Spleen (tissue), 11 donors: ENCODE measurements around the gene PMPCA. TPM values are rescaled to one million over a fixed set of nuclear protein-coding genes. Genes with fewer than 3 reads are reported as not detected.

Experiments
- DNase-seq: peaks from one replicate; pipeline ENCODE4 v3.0.0-alpha.2; 2020
- H3K27ac ChIP-seq, 8 donors: fragments of 200-600 bp; sonication (generic) in 7 of 8; 1 replicate in 4 of 8; 2 replicates in 4 of 8; pipeline versions ENCODE4 v1.5.0 to v1.8.0; 2016 to 2021; ENCODE audit warnings: inconsistent platforms in 4 of 8, mild to moderate bottlenecking in 4 of 8, moderate library complexity in 1 of 8
- H3K27me3 ChIP-seq, 7 donors: fragments of 200-600 bp; sonication (generic) in 6 of 7; replicated peaks in 1 of 7; 1 replicate in 4 of 7; 2 replicates in 3 of 7; pipeline versions ENCODE4 v1.5.0 to v1.8.0; 2016 to 2021; ENCODE audit warnings: inconsistent platforms in 3 of 7, mild to moderate bottlenecking in 1 of 7
- H3K36me3 ChIP-seq, 6 donors: fragments of 200-600 bp; sonication (generic) in 5 of 6; 1 replicate in 4 of 6; 2 replicates in 2 of 6; pipeline versions ENCODE4 v1.5.0 to v1.8.0; 2016 to 2021; ENCODE audit warnings: inconsistent platforms in 2 of 6
- H3K4me1 ChIP-seq, 6 donors: fragments of 200-600 bp; sonication (generic) in 5 of 6; 1 replicate in 3 of 6; 2 replicates in 3 of 6; pipeline versions ENCODE4 v1.5.0 to v1.8.0; 2016 to 2021; ENCODE audit warnings: inconsistent platforms in 3 of 6
- H3K4me3 ChIP-seq, 8 donors: fragments of 200-600 bp; sonication (generic) in 7 of 8; 1 replicate in 4 of 8; 2 replicates in 4 of 8; pipeline versions ENCODE4 v1.5.0 to v1.8.0; 2016 to 2021; ENCODE audit warnings: inconsistent platforms in 4 of 8, mild to moderate bottlenecking in 4 of 8, moderate library complexity in 2 of 8
- H3K9me3 ChIP-seq, 8 donors: fragments of 200-600 bp; sonication (generic) in 7 of 8; 1 replicate in 4 of 8; 2 replicates in 4 of 8; pipeline versions ENCODE4 v1.5.0 to v1.8.0; 2016 to 2021; ENCODE audit warnings: inconsistent platforms in 4 of 8
- CTCF ChIP-seq, 11 experiments: fragments of 200-600 bp in 7 of 11; fragments of 450-650 bp in 4 of 11; sonication (generic) in 4 of 11; IDR thresholded peaks in 8 of 11; conservative IDR thresholded peaks in 3 of 11; 1 replicate in 7 of 11; 2 replicates in 4 of 11; pipeline versions ENCODE4 v1.4.0 to v1.8.0; 2016 to 2021; ENCODE audit warnings: antibody characterized with exemption in 11 of 11, inconsistent platforms in 4 of 11, mild to moderate bottlenecking in 1 of 11
- POLR2A ChIP-seq, 3 donors: fragments of 450-650 bp; IDR thresholded peaks; one replicate each; pipeline ENCODE4 v1.5.1; 2017; ENCODE audit warnings: antibody characterized with exemption in 3 of 3, mild to moderate bottlenecking in 1 of 3
- POLR2AphosphoS5 ChIP-seq, 3 donors: sonication (generic); formaldehyde crosslinking; IDR thresholded peaks; one replicate each; pipeline ENCODE4 v1.5.1; 2017; ENCODE audit warnings: antibody characterized with exemption in 3 of 3
- WGBS, 5 donors: extraction: QIAGEN DNeasy Blood & Tissue Kit in 3 of 5; methylation state at CpG; one replicate each; pipeline versions ENCODE4 v1.1.5 to v1.1.7; 2013 to 2018; 5-methylcytosine and 5-hydroxymethylcytosine counted together
- intact Hi-C: fragments of 100-400 bp; cut with DNase I; formaldehyde crosslinking; loops from one replicate; pipeline ENCODE4 v1.15.0; 2023; ENCODE audit warnings: low total_unique reads
- polyA plus RNA-seq, 3 donors: library from polyadenylated mRNA; stranded (reverse); fragments of 200-250 nt; gene quantifications; one replicate each; pipeline ENCODE4 v1.2.1, GENCODE V29; 2013
- total RNA-seq, 7 donors: library from RNA; depleted of rRNA in 3 of 7; stranded (reverse); fragments of >200 nt in 3 of 7; fragmentation: NEBNext Ultra II Directional in 4 of 7; extraction: Animal tissue kit (Norgen Biotek cat#: 25700) in 4 of 7; gene quantifications; one replicate each; pipeline versions ENCODE4 v1.1.0 to v1.2.1, GENCODE V29; 2016 to 2021
- donor health status: healthy with polysubstance abuse.
- donor health status: DM: no; HTN: no; CAD: no; lungs with moderate emphysema.
- donor health status: DM: no; HTN: no; CAD: no.
- donor health status: Bipolar disorder and iron deficiency.
- donor health status: healthy.
- donor health status: DM: no; HTN: no; CAD: no.
- donor health status: DM: yes; HTN: yes; CAD: no.

Gene PMPCA
- total and polyA plus RNA-seq, 10 donors = 36.8 to 56.2 (median 47.1) TPM

- WGBS, 5 donors = 72 to 89% (median 82%) methylated on average over 11 to 12 of the region's 12 CpGs
- no peak for DNase-seq
- H3K27me3 ChIP-seq = peaks cover 0 to 18% (median 0%) of the 10 kb centered on the region in 7 donors
- intact Hi-C loops = no loop called here
- peaks cover 0 to 58% (median 32%) of the 10 kb centered on the region in 6 donors for H3K4me1 ChIP-seq
- no peak overlapping the region for H3K4me3 ChIP-seq
- H3K36me3 ChIP-seq = peaks cover 0 to 45% (median 25%) of the 10 kb centered on the region in 6 donors
- TF ChIP-seq CTCF (IDR thresholded peaks at IDR 0.05 in 8 of 11, conservative IDR thresholded peaks at IDR 0.05 in 3 of 11) (no peak), POLR2AphosphoS5 (IDR thresholded peaks at IDR 0.05) (peak in 1 of 3 donors; percentile 26), POLR2A (IDR thresholded peaks at IDR 0.05) (no peak)
- H3K9me3 ChIP-seq = no peaks in the 10 kb centered on the region
- no peak overlapping the region for H3K27ac ChIP-seq
Measured at GRCh38 chr9:136375096-136375495, 35.4 kb upstream of the PMPCA start.

GRCh38 chr9:136376457-136376856 lies 34.0 kb upstream of the PMPCA start:
- Histone ChIP-seq H3K4me3 (no peak overlapping the region), H3K9me3 (no peaks in the 10 kb centered on the region), H3K4me1 (peaks cover 0 to 56% (median 32%) of the 10 kb centered on the region in 6 donors), H3K27me3 (peaks cover 0 to 18% (median 0%) of the 10 kb centered on the region in 7 donors), H3K27ac (no peak overlapping the region), H3K36me3 (peaks cover 0 to 45% (median 34%) of the 10 kb centered on the region in 6 donors)
- intact Hi-C loops = no loop called here
- DNase-seq = no peak
- WGBS, 5 donors = 65 to 88% (median 77%) methylated on average over 6 to 8 of the region's 8 CpGs
- TF ChIP-seq CTCF (IDR thresholded peaks at IDR 0.05 in 8 of 11, conservative IDR thresholded peaks at IDR 0.05 in 3 of 11) (no peak), POLR2A (IDR thresholded peaks at IDR 0.05) (no peak), POLR2AphosphoS5 (IDR thresholded peaks at IDR 0.05) (no peak)

- H3K4me1 ChIP-seq = peaks cover 0 to 45% (median 25%) of the 10 kb centered on the region in 6 donors
- no peak overlapping the region for H3K4me3 ChIP-seq
- H3K27me3 ChIP-seq = peaks cover 0 to 13% (median 0%) of the 10 kb centered on the region in 7 donors
- TF ChIP-seq POLR2AphosphoS5 (IDR thresholded peaks at IDR 0.05) = peak in 2 of 3 donors; percentile 25 to 56
- no peak for TF ChIP-seq CTCF (IDR thresholded peaks at IDR 0.05 in 8 of 11, conservative IDR thresholded peaks at IDR 0.05 in 3 of 11)
- WGBS, 5 donors = 61 to 90% (median 76%) methylated on average over 9 to 32 of the region's 32 CpGs
- intact Hi-C loops = no loop called here
- peaks cover 0 to 56% (median 44%) of the 10 kb centered on the region in 6 donors for H3K36me3 ChIP-seq
- no peak overlapping the region for H3K27ac ChIP-seq
- H3K9me3 ChIP-seq = no peaks in the 10 kb centered on the region
- no peak for DNase-seq
Measured at GRCh38 chr9:136377341-136378169, 32.9 kb upstream of the PMPCA start.
